Endodermal cell (in vitro differentiated cells): ENCODE data around the gene MEX3D. TPM values are rescaled to one million over a fixed set of nuclear protein-coding genes. Genes with fewer than 3 reads are reported as not detected.
"Not testable (repeated sequence)": the region's sequence is repeated elsewhere in the genome, so short reads cannot be mapped to it uniquely, and the experiment has no call there.

ENCODE experiments used
- DNase-seq: peaks from one replicate; pipeline ENCODE4 v3.0.0-alpha.2; 2017
- H3K27ac ChIP-seq: 2 replicates; pipeline ENCODE4 v1.5.1; 2013; ENCODE audit warnings: mild to moderate bottlenecking, low read depth, low read length, moderate library complexity
- H3K27me3 ChIP-seq: 2 replicates; pipeline ENCODE4 v1.6.1; 2013; ENCODE audit warnings: mild to moderate bottlenecking, low read length, moderate library complexity; ENCODE audit not compliant: insufficient read depth, control insufficient read depth, poor library complexity, severe bottlenecking
- H3K36me3 ChIP-seq: 2 replicates; pipeline ENCODE4 v1.7.0; 2013; ENCODE audit warnings: mild to moderate bottlenecking, low read length, moderate library complexity; ENCODE audit not compliant: control insufficient read depth, insufficient read depth
- H3K4me1 ChIP-seq: one replicate; pipeline ENCODE4 v1.7.0; 2013; ENCODE audit warnings: low read length; ENCODE audit not compliant: control insufficient read depth, insufficient read depth
- H3K4me3 ChIP-seq: 2 replicates; pipeline ENCODE4 v1.5.1; 2013; ENCODE audit warnings: mild to moderate bottlenecking, low read length, moderate library complexity
- H3K9ac ChIP-seq: 2 replicates; pipeline ENCODE4 v1.6.1; 2013; ENCODE audit warnings: mild to moderate bottlenecking, low read length, moderate library complexity; ENCODE audit not compliant: poor library complexity, severe bottlenecking; ENCODE audit errors: extremely low read depth
- H3K9me3 ChIP-seq: 2 replicates; pipeline ENCODE4 v1.6.1; 2013; ENCODE audit warnings: mild to moderate bottlenecking, low read length, moderate library complexity; ENCODE audit not compliant: control insufficient read depth
- H3K27ac Mint-ChIP-seq: 2 replicates; pipeline ENCODE4 v1.8.0; 2020; ENCODE audit warnings: mixed read lengths
- H3K27me3 Mint-ChIP-seq: 2 replicates; pipeline ENCODE4 v1.8.0; 2021; ENCODE audit warnings: mild to moderate bottlenecking, mixed read lengths; ENCODE audit not compliant: insufficient read depth
- H3K36me3 Mint-ChIP-seq: 2 replicates; pipeline ENCODE4 v1.8.0; 2020; ENCODE audit warnings: low read depth, mixed read lengths
- H3K4me1 Mint-ChIP-seq: 2 replicates; pipeline ENCODE4 v1.8.0; 2020; ENCODE audit warnings: mixed read lengths
- H3K4me3 Mint-ChIP-seq: 2 replicates; pipeline ENCODE4 v1.8.0; 2020; ENCODE audit warnings: mild to moderate bottlenecking, moderate library complexity, mixed read lengths
- H3K9me3 Mint-ChIP-seq: 2 replicates; pipeline ENCODE4 v1.8.0; 2020; ENCODE audit warnings: mild to moderate bottlenecking, mixed read lengths
- WGBS, 2 experiments: methylation state at CpG; one replicate each; pipeline versions ENCODE4 v1.1.5 to v1.1.7; 2013; ENCODE audit warnings: missing lambda C conversion rate in 2 of 2, mixed read lengths in 1 of 2; ENCODE audit not compliant: insufficient coverage in 1 of 2, insufficient read length in 1 of 2; 5-methylcytosine and 5-hydroxymethylcytosine counted together
- total RNA-seq, 2 donors: library from RNA; stranded (reverse); fragmentation: NEBNext Ultra II Directional in 1 of 2; extraction: Animal tissue kit (Norgen Biotek cat#: 25700) in 1 of 2; gene quantifications; 2 replicates in 1 of 2; 3 replicates in 1 of 2; pipeline ENCODE4 v1.2.1, GENCODE V29; 2021
- TF ChIP-seq, protein P1 (sequence below): fragments of 200-600 bp; sonication (generic); conservative IDR thresholded peaks from 2 replicates; pipeline ENCODE4 v1.5.0; 2021; ENCODE audit warnings: antibody characterized with exemption, mild to moderate bottlenecking

Gene MEX3D
- total RNA-seq, 2 donors from 2014 or later = 94.1 to 103 TPM

- Mint-ChIP-seq H3K27ac (no peak overlapping the region), H3K27me3 (peaks cover 18% of the 10 kb centered on the region), H3K9me3 (no peaks in the 10 kb centered on the region), H3K4me1 (no peaks in the 10 kb centered on the region), H3K4me3 (no peak overlapping the region), H3K36me3 (no peaks in the 10 kb centered on the region)
- Histone ChIP-seq H3K36me3 (no peaks in the 10 kb centered on the region), H3K27me3 (no peaks in the 10 kb centered on the region), H3K9me3 (no peaks in the 10 kb centered on the region), H3K27ac (no peak overlapping the region), H3K9ac (no peak overlapping the region), H3K4me1 (no peaks in the 10 kb centered on the region), H3K4me3 (no peak overlapping the region)
- 92% methylated on average over 6 to 9 of the region's 9 CpGs for WGBS, 2 experiments
- no peak for DNase-seq
- TF ChIP-seq, protein P1, sequence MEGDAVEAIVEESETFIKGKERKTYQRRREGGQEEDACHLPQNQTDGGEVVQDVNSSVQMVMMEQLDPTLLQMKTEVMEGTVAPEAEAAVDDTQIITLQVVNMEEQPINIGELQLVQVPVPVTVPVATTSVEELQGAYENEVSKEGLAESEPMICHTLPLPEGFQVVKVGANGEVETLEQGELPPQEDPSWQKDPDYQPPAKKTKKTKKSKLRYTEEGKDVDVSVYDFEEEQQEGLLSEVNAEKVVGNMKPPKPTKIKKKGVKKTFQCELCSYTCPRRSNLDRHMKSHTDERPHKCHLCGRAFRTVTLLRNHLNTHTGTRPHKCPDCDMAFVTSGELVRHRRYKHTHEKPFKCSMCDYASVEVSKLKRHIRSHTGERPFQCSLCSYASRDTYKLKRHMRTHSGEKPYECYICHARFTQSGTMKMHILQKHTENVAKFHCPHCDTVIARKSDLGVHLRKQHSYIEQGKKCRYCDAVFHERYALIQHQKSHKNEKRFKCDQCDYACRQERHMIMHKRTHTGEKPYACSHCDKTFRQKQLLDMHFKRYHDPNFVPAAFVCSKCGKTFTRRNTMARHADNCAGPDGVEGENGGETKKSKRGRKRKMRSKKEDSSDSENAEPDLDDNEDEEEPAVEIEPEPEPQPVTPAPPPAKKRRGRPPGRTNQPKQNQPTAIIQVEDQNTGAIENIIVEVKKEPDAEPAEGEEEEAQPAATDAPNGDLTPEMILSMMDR = no peak
Measured at GRCh38 chr19:1532003-1532402, 36.1 kb downstream of the MEX3D start.

DNA sequence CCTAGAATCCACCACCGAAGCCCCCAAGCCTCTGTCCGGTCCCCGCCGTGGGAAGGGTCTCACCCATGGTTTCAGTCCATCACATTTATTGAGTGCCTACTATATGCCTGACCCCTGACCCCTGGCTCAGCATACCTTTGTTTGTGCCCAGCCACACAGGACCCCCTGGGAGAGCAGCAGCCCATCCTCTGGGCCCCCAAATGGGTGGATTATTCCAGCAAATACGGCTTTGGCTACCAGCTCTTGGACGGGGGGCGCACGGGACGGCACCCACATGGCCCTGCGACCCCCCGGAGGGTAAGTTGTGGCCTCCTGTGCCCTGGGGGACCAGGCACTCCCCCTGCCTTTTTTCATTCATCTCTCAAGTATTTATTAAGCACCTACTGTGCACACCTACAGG is 36.5 kb downstream of the MEX3D start:
- no peak overlapping the region for H3K4me3 Mint-ChIP-seq
- WGBS, 2 experiments = 86 to 90% methylated on average over 11 of the region's 11 CpGs

GRCh38 chr19:1530856-1531255 is 37.3 kb downstream of the MEX3D start:
- H3K27me3 ChIP-seq, H3K4me3 Mint-ChIP-seq, DNase-seq, H3K4me1 Mint-ChIP-seq, H3K36me3 ChIP-seq, H3K9ac ChIP-seq, H3K9me3 Mint-ChIP-seq, H3K27ac ChIP-seq, H3K36me3 Mint-ChIP-seq, H3K9me3 ChIP-seq, H3K27ac Mint-ChIP-seq, H3K4me3 ChIP-seq, H3K4me1 ChIP-seq: not testable (repeated sequence)
- peaks cover 26% of the 10 kb centered on the region for H3K27me3 Mint-ChIP-seq
- 93 to 95% methylated on average over 9 to 11 of the region's 11 CpGs for whole genome bisulfite sequencing, 2 experiments

More for the DNA sequence above, 36.5 kb downstream of the MEX3D start:
- Mint-ChIP-seq H3K4me1 (no peaks in the 10 kb centered on the region), H3K9me3 (no peaks in the 10 kb centered on the region), H3K27me3 (peaks cover 20% of the 10 kb centered on the region), H3K36me3 (no peaks in the 10 kb centered on the region), H3K27ac (no peak overlapping the region)
- Histone ChIP-seq H3K27ac (no peak overlapping the region), H3K36me3 (no peaks in the 10 kb centered on the region), H3K4me3 (no peak overlapping the region), H3K4me1 (no peaks in the 10 kb centered on the region), H3K27me3 (peaks cover 2% of the 10 kb centered on the region), H3K9ac (no peak overlapping the region), H3K9me3 (no peaks in the 10 kb centered on the region)
- DNase-seq = no peak
- TF ChIP-seq, protein P1 = no peak

DNA sequence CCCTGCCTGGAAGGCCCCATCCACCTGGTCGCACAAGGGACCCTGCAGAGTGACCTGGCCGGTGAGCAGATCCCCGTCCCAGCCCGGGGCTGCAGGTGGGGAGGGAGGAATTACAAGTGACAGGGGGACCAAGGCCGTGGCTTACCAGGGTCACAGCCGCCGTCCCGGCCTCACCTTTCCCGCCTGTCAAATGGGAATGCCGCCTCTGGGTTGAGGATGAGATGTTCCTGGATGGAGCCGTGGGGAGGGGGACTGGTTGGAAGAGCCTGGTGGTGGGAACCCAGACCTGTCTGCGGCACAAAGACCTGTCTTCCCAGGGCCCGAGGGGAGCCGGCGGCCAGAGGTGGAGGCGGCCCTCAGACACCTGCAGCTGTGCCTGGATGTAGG is 38.7 kb downstream of the MEX3D start:
- H3K4me1 ChIP-seq = no peaks in the 10 kb centered on the region
- no peaks in the 10 kb centered on the region for H3K9me3 ChIP-seq
- H3K27ac ChIP-seq = no peak overlapping the region
- peaks cover 24% of the 10 kb centered on the region for H3K27me3 ChIP-seq
- Mint-ChIP-seq H3K36me3 (no peaks in the 10 kb centered on the region), H3K4me3 (no peak overlapping the region), H3K27ac (no peak overlapping the region), H3K4me1 (peaks cover 1% of the 10 kb centered on the region), H3K27me3 (peaks cover 36% of the 10 kb centered on the region), H3K9me3 (no peaks in the 10 kb centered on the region)
- no peak for DNase-seq
- no peak overlapping the region for H3K9ac ChIP-seq
- TF ChIP-seq, protein P1 = no peak
- no peaks in the 10 kb centered on the region for H3K36me3 ChIP-seq
- WGBS, 2 experiments = 82 to 89% methylated on average over 6 to 16 of the region's 16 CpGs
- no peak overlapping the region for H3K4me3 ChIP-seq
